Esophagus squamous epithelium (tissue), 4 donors: ENCODE results near the gene PITPNB.

Experiments used
- POLR2A ChIP-seq, 4 donors: fragments of 450-650 bp; IDR thresholded peaks; one replicate each; pipeline ENCODE4 v1.6.1; 2017; ENCODE audit warnings: antibody characterized with exemption in 4 of 4, mild to moderate bottlenecking in 4 of 4, moderate library complexity in 3 of 4
- TF ChIP-seq, protein P1 (sequence below), 6 experiments: fragments of 450-650 bp in 4 of 6; fragments of 200-600 bp in 2 of 6; sonication (generic) in 2 of 6; IDR thresholded peaks; one replicate each; pipeline ENCODE4 v1.5.1; 2016 to 2019; ENCODE audit warnings: antibody characterized with exemption in 6 of 6, mild to moderate bottlenecking in 4 of 6, moderate library complexity in 4 of 6

DNA sequence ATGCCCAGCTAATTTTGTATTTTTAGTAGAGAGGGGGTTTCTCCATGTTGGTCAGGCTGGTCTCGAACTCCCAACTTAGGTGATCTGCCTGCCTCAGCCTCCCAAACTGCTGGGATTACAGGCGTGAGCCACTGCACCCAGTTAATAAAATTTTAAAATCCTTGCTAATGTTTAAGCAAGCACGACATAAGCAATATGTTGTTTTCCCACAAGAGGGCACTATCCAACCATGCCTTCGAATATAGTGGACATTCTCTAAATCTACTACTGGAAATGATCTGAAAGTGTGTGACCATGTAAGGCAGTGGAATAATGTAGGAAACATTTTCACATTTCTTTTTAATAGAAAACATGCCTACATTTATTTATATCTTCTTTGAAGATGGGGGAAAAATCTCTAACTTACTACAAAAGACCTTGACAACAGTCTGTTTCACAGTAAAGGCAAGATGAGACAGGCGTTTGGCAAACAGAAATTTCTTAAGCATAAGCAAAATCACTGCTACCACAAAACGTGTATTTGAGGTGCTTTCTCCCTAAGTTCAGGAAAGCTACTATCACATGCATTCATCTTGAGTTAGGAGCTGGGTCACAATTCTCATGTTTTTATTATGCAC is 38.2 kb downstream of the PITPNB start:
- TF ChIP-seq POLR2A (IDR thresholded peaks at IDR 0.05), result no peak
- TF ChIP-seq, protein P1, sequence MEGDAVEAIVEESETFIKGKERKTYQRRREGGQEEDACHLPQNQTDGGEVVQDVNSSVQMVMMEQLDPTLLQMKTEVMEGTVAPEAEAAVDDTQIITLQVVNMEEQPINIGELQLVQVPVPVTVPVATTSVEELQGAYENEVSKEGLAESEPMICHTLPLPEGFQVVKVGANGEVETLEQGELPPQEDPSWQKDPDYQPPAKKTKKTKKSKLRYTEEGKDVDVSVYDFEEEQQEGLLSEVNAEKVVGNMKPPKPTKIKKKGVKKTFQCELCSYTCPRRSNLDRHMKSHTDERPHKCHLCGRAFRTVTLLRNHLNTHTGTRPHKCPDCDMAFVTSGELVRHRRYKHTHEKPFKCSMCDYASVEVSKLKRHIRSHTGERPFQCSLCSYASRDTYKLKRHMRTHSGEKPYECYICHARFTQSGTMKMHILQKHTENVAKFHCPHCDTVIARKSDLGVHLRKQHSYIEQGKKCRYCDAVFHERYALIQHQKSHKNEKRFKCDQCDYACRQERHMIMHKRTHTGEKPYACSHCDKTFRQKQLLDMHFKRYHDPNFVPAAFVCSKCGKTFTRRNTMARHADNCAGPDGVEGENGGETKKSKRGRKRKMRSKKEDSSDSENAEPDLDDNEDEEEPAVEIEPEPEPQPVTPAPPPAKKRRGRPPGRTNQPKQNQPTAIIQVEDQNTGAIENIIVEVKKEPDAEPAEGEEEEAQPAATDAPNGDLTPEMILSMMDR (IDR thresholded peaks at IDR 0.05), result peak; percentile 29 to 83 (median 78)
